Skeletal muscle tissue (tissue), 4 donors: ENCODE results near the gene ZFP1. TPM values are rescaled to one million over a fixed set of nuclear protein-coding genes. Genes with fewer than 3 reads are reported as not detected.

Experiments
- H3K27ac ChIP-seq: one replicate; pipeline ENCODE4 v1.7.0; 2013; ENCODE audit warnings: mild to moderate bottlenecking, low read depth, low read length, inconsistent platforms
- H3K27me3 ChIP-seq, 3 donors: one replicate each; pipeline ENCODE4 v1.7.0; 2013; ENCODE audit warnings: low read length in 3 of 3; ENCODE audit not compliant: control insufficient read depth in 3 of 3, insufficient read depth in 3 of 3
- H3K36me3 ChIP-seq, 3 donors: one replicate each; pipeline ENCODE4 v1.7.0; 2013; ENCODE audit warnings: low read length in 3 of 3; ENCODE audit not compliant: control insufficient read depth in 3 of 3, insufficient read depth in 3 of 3
- H3K4me1 ChIP-seq, 3 donors: one replicate each; pipeline ENCODE4 v1.7.0; 2013; ENCODE audit warnings: low read length in 3 of 3, mild to moderate bottlenecking in 3 of 3; ENCODE audit not compliant: control insufficient read depth in 3 of 3, insufficient read depth in 3 of 3
- H3K4me3 ChIP-seq, 3 donors: one replicate each; pipeline ENCODE4 v1.7.0; 2013; ENCODE audit warnings: low read length in 3 of 3
- H3K9ac ChIP-seq, 3 donors: one replicate each; pipeline ENCODE4 v1.7.0; 2013; ENCODE audit warnings: low read length in 3 of 3, mild to moderate bottlenecking in 3 of 3, moderate library complexity in 2 of 3, low read depth in 1 of 3
- H3K9me3 ChIP-seq, 3 donors: one replicate each; pipeline ENCODE4 v1.7.0; 2013; ENCODE audit warnings: low read length in 3 of 3; ENCODE audit not compliant: control insufficient read depth in 3 of 3
- total RNA-seq: library from RNA; depleted of rRNA; stranded (reverse); fragments of >200 nt; gene quantifications from one replicate; pipeline ENCODE4 v1.2.3, GENCODE V29; 2014
- donor health status: Osteomylitis.

ZFP1 gene
- total RNA-seq, 1 donor from 2014 or later = 12.5 TPM

DNA sequence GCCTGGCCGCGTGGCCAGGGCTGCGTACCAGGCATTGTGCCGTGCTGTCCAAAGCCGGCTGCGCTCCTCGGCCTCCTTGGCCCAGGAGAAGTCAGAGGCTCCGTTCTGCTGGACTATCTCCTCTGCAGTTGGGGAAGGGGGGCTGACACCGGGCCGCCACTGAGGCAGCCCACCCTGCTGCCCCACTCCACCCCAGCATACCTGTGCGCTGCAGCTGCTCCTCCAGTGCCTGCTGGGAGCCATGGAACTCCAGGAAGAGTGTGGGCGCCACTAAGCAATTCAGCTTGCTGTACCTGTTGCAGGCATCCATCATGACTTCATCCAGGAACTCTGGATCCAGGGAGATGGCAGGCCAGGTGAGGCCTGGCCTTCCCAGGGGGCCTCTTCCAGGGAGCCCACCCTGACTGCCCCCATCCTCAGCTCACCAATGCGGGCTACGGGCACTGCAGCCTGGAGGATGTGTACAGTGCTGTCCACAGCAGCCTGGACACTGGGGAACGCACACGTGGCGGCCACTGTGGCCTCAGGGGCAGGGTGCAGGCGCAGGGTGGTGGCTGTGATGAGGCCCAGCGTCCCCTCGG is 34.7 kb upstream of the ZFP1 start:
- Histone ChIP-seq H3K36me3 (peaks cover 7 to 22% (median 20%) of the 10 kb centered on the region in 3 donors), H3K27ac (peak overlapping the region; percentile 96), H3K9ac (peak overlapping the region in 2 of 3 donors; percentile 23 to 95), H3K4me1 (peaks cover 67 to 77% (median 70%) of the 10 kb centered on the region in 3 donors), H3K9me3 (no peaks in the 10 kb centered on the region), H3K4me3 (no peak overlapping the region), H3K27me3 (no peaks in the 10 kb centered on the region)

- H3K9me3 ChIP-seq = no peaks in the 10 kb centered on the region
- H3K4me1 ChIP-seq = peaks cover 59 to 70% (median 62%) of the 10 kb centered on the region in 3 donors
- peak overlapping the region; percentile 96 for H3K27ac ChIP-seq
Measured at GRCh38 chr16:75114179-75114945, 34.0 kb upstream of the ZFP1 start.

GRCh38 chr16:75114946-75115825 is 33.1 kb upstream of the ZFP1 start:
- peak overlapping the region; percentile 87 to 95 (median 95) for H3K4me3 ChIP-seq
- H3K4me1 ChIP-seq = peaks cover 53 to 62% (median 55%) of the 10 kb centered on the region in 3 donors
- peak overlapping the region; percentile 96 for H3K27ac ChIP-seq
- H3K9me3 ChIP-seq = no peaks in the 10 kb centered on the region
- H3K27me3 ChIP-seq = no peaks in the 10 kb centered on the region
- peak overlapping the region; percentile 90 to 95 (median 90) for H3K9ac ChIP-seq
- H3K36me3 ChIP-seq = peaks cover 7 to 22% (median 20%) of the 10 kb centered on the region in 3 donors

More at GRCh38 chr16:75114179-75114945, 34.0 kb upstream of the ZFP1 start:
- peak overlapping the region in 1 of 3 donors; percentile 95 for H3K4me3 ChIP-seq
- H3K9ac ChIP-seq = peak overlapping the region in 2 of 3 donors; percentile 38 to 95
- peaks cover 7 to 22% (median 20%) of the 10 kb centered on the region in 3 donors for H3K36me3 ChIP-seq
- H3K27me3 ChIP-seq = no peaks in the 10 kb centered on the region

- Histone ChIP-seq H3K36me3 (peaks cover 7 to 22% (median 20%) of the 10 kb centered on the region in 3 donors), H3K4me1 (peaks cover 42 to 51% (median 44%) of the 10 kb centered on the region in 3 donors), H3K27me3 (no peaks in the 10 kb centered on the region), H3K9ac (peak within 1 kb of the TSS; percentile 90 to 95 (median 90)), H3K9me3 (no peaks in the 10 kb centered on the region), H3K4me3 (peak within 1 kb of the TSS; percentile 87 to 95 (median 95)), H3K27ac (peak within 1 kb of the TSS; percentile 96)
Measured at GRCh38 chr16:75116081-75116910, 32.0 kb upstream of the ZFP1 start, which contains the start of gene LDHD. LDHD (minus strand) TSS chr16:75116780; CDS start chr16:75116720, 60 bp downstream.

DNA sequence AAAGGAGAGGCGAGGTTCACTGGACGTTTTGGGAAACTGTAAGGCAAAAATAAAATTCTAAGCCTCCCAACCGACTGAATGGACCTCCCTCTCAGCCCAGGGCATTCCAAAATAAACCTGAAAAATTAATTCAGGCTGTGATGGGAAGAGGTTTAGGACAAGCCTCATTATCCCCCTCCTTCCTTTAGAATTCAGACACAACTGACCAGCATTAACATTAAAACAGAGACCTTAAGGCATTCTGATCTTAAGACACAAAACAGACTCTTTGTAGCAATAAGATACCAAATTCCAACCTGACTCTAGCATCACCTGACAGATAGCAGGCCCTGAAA is 31.4 kb upstream of the ZFP1 start:
- H3K36me3 ChIP-seq = peaks cover 7 to 22% (median 20%) of the 10 kb centered on the region in 3 donors
- H3K4me3 ChIP-seq = peak overlapping the region; percentile 87 to 95 (median 95)
- no peaks in the 10 kb centered on the region for H3K27me3 ChIP-seq
- H3K9me3 ChIP-seq = peaks cover 0 to under 1% (median 0%) of the 10 kb centered on the region in 3 donors
- H3K27ac ChIP-seq = peak overlapping the region; percentile 96
- peak overlapping the region in 1 of 3 donors; percentile 95 for H3K9ac ChIP-seq
- H3K4me1 ChIP-seq = peaks cover 36 to 45% (median 39%) of the 10 kb centered on the region in 3 donors

GRCh38 chr16:75118943-75119539 is 29.3 kb upstream of the ZFP1 start:
- Histone ChIP-seq H3K36me3 (peaks cover 1 to 8% (median 2%) of the 10 kb centered on the region in 3 donors), H3K27ac (no peak overlapping the region), H3K4me3 (no peak overlapping the region), H3K9ac (no peak overlapping the region), H3K4me1 (peaks cover 17 to 23% (median 17%) of the 10 kb centered on the region in 3 donors), H3K9me3 (peaks cover 0 to 3% (median 3%) of the 10 kb centered on the region in 3 donors), H3K27me3 (no peaks in the 10 kb centered on the region)

DNA sequence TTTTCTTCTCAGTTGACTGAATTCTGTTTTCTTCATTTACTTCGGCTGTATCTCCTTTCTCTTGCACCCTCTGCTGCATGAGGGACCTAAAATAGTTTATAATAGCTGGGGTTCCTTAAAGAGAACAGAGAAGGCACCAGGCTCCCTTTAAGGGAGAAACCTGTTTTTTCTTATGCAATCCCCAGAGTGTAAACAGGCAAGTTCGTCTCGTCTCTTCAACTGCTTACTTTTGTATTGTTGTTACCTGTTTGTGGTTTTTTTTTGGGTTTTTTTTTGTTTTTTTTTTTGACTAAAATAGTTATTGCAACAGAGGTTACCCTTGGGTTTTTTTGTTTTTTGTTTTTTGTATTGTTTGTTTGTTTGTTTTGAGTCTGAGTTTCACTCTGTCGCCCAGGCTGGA is 28.1 kb upstream of the ZFP1 start:
- Histone ChIP-seq H3K4me1 (peaks cover 9 to 11% (median 9%) of the 10 kb centered on the region in 3 donors), H3K9me3 (peaks cover 0 to 3% (median 3%) of the 10 kb centered on the region in 3 donors), H3K9ac (no peak overlapping the region), H3K27me3 (no peaks in the 10 kb centered on the region), H3K4me3 (no peak overlapping the region), H3K27ac (no peak overlapping the region), H3K36me3 (peaks cover 0 to under 1% (median 0%) of the 10 kb centered on the region in 3 donors)

- Histone ChIP-seq H3K9me3 (peaks cover 0 to 3% (median 3%) of the 10 kb centered on the region in 3 donors), H3K27ac (no peak overlapping the region), H3K4me1 (peaks cover 0 to 1% (median under 1%) of the 10 kb centered on the region in 3 donors), H3K4me3 (no peak overlapping the region), H3K36me3 (no peaks in the 10 kb centered on the region), H3K27me3 (no peaks in the 10 kb centered on the region), H3K9ac (no peak overlapping the region)
Measured at GRCh38 chr16:75121949-75122568, 26.3 kb upstream of the ZFP1 start.
